Middle frontal gyrus (tissue), 1 donor: ENCODE results near the gene ARSG.
"Not testable (repeated sequence)": the region's sequence is repeated elsewhere in the genome, so short reads cannot be mapped to it uniquely, and the experiment has no call there.

Experiments used
- DNase-seq: peaks from one replicate; pipeline ENCODE4 v3.0.0-alpha.2; 2015; ENCODE audit warnings: low spot score; ENCODE audit errors: extremely low spot score

Gene ARSG

DNA sequence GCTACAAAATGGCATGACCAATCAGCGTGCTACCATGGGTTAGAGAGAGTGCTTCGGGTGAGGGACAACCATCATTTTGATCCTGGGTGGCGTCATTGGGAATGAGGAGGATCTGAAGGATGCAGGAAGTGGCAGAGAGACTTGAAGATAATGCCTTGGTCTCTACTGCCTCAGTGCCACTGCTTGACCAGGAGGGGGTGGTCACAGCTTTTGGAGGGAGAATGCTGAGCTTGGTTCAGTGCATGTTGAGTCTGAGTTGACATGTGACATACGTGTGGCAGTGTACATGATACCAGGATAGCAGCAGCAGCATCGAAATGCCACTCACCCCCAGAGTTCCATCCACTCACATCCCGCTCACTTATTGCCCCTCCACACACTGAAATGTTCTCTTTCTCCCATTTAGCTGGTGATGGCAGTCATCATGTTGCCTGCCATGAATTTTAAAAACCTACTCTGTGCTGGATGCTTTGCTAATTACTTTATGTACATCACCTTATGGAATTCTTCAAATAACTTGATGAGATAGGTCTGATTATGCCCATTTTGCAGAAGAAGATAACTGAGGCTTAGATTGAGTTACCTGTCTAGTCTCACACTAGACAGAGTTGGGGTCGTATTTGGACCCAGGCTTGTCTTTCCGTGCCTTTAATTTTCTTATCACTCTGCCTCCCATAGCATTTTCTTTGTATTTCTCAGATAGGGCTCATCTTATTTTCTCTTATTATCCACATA, 36.7 kb downstream of the ARSG start:
- DNase-seq = no peak

DNA sequence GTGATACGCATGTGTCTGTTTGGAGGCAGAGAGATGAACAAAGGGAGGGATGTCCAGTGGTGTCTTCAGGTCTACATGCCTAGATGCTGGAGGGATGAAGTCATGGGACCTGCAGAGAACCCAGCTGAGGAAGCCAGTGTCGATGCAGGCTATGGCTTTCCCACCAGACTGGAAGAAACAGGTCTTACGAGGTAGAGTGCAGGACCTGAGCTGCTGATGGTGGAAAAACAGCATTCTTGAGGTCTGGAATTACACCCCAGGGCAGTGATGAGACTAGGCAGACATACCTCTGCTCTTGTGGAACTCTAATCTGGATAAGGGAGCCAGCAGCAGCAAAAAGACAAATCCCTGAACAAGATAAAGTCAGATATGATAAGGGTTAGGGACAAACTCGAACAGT, 37.4 kb downstream of the ARSG start:
- no peak for DNase-seq

DNA sequence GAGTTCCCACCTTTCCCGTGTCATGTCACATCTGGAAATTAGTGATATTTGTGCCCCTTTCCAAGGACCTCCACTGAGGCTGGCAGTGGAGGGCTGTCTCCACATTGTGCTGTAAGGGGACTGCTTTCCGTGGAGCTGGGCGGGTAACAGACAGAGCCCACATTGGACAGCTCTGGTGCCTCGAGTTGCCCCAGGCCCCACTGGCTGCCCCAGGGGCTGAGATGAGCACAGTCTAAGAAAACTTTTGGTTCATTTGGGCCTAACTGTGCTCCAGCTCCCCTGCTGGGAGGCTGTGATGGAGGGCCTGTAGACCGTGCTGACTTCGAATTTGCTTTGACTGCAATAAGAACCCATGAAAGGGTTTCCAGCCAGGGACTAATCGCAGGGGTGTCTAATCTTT, 38.0 kb downstream of the ARSG start:
- no peak for DNase-seq

DNA sequence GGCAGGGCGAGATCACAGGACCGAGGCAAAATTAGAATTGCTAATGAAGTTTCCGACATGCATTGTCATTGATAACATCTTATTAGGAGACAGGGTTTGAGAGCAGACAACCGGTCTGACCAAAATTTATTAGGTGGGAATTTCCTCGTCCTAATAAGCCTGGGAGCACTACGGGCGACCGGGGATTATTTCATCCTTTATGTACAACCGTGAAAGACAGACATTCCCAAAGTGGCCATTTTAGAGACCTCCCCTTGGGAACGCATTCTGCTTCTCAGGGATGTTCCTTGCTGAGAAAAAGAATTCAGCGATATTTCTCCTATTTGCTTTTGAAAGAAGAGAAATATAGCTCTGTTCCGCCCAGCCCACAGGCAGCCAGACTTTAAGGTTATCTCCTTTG, 40.6 kb downstream of the ARSG start:
- DNase-seq = not testable (repeated sequence)

DNA sequence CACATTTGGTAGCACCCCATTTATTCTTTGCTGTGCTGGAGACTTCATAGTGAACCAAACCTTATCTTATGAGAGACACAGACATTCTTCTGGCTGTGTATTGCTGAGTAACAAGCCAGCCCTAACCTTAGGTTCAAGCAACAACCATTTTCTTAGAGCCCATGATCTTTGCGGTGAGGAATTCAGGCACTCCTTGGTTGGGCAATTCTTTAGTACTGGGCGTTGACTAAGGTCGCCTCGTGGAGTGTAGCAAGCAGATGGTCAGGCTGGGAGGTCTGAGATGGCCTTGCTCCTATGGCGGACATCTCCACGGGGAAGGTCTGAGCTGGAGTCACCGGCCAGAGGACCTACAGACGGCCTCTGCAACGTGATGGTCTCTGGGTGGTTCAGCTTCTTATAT, 43.1 kb downstream of the ARSG start:
- DNase-seq = no peak

DNA sequence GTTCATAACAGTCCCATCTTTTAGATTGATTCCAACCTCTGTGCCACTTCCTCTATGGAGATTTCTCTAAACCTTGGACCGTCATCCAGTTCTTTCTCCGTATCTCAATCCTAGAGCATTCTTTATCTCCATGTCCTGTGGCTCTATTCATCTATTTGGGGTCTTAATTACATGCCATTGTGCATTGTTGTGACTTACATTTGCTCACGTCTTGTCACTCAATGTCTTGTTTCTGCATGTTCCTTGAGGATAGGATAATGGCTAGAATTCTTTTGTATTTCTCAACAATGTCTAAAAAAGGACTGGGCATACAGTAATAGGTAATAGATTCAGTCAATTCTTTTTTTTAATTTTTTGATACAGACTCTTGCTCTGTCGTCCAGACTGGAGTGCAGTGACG, 50.2 kb downstream of the ARSG start:
- DNase-seq = no peak

DNA sequence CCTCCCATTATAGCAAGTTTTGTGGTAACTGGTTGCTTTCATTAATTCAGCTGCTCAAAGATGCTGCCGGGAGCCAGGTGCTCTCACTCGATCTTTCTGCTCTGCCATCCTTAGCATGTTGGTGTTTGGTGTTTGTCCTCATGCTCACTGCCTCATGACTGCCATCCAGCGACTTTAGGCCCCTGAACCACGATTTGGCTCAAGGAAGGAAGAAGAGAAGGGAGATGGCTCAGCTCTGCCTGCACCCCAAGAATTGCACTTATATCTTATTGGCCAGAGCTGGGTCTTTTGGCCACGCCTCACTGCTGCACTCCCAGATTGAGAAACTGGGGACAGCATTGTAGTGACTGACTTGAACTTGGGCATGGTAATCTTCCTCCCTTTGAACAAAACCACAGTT, 52.7 kb downstream of the ARSG start:
- DNase-seq = no peak

DNA sequence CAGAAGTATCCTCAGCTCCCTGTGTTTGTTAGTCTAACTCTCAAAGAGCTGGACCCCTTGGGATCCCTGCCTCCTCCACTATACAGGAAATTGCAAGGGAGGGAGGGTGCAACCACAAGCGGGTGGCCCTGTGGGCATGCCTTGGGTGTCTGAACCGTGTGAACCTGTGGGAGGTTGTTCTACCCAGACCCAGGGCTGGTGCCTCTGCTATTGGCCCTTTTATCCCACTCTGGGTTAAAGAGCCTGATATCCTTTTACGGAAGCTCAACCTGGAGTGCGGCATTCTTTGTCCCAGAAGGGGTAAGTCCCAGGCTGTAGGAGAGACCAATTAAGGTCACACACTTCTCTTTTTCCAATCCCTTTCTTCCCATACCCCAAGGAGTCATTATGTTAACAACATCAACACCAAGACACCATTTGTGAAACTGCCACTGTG, 53.4 kb downstream of the ARSG start:
- DNase-seq = no peak

DNA sequence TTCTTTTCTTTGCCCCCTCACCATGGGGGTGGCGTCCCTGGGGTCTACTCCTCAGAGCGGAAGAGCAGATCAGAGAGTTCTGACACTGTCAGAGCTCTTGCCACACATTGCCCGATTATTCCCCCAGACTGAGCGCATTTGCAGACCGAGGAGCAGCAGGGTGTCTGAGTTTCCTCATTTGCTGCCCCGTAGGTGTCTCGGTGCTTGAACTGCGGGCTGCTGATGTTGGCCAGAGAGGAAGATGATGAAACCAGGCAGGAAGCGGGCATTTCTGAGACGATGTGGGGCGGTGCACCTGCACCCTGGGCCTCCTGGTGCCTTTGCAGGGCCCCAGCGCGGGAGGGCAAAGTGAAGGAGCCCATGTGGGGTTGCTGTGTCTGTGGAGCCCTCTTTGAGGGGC, 55.2 kb downstream of the ARSG start:
- no peak for DNase-seq

DNA sequence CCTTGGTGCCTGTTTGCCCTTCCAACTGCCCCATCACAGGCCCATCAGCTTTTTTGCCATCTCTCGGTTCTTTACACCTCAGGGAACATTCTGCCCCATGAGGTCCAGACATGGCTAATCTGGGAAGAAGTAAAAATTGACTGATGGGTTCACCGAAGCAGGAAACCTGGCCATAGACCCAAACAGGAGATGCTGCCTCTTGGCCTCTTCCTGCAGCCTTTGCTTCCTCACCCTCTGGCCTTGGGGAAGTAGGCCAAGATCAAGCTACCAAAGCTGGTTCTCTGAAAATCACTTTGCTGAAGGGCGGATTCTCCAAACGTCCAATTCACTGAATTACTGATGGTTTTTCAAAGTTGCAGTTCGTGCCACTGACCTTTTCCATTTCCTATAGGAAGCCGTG, 56.1 kb downstream of the ARSG start:
- no peak for DNase-seq

DNA sequence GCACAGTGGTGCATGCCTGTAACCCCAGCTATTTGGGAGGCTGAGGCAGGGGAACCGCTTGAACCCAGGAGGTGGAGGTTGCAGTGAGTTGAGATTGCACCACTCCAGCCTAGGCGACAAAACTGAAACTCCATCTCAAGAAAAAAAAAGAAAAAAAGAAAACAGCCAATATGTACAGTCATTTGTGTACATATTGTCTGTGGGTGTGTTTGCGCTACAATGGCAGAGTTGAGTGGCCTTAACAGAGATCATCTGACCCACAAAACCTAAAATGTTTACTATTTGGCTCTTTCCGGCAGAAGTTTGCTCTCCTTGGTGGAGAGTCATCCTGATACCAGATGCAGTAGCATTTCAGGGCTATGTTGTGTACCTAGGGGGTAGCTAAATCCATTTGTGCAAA, 57.9 kb downstream of the ARSG start:
- no peak for DNase-seq

DNA sequence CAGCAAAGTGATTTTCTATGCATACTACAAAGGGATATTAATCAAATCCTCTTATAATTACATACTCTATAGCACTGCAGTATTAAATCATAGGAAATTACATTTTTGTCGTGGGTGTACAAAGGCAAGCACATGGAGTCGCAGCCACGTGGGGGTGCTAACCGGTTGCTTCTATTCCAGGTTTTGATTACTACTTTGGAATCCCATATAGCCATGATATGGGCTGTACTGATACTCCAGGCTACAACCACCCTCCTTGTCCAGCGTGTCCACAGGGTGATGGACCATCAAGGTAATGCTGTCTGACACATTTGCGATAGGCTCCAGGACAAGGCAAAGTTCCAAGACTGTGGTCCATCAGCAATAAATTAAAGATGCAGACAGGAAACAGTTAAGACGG, 60.1 kb downstream of the ARSG start:
- no peak for DNase-seq

DNA sequence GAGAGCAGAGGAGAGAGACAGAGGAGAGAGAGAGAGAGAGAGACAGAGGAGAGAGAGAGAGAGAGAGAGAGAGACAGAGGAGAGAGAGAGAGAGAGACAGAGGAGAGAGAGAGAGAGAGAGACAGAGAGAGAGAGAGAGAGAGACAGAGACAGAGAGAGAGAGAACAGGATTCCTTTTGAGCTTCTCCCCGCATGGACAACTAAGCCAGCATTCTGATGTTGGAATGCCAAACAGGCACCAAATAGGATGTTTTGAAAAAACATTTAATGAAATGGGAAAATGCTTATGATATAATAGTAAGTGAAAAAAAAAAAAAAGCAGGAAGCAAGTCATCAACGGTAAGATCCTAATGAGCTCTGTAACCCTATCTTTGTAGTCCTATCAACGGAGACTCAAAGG, 60.7 kb downstream of the ARSG start:
- no peak for DNase-seq

DNA sequence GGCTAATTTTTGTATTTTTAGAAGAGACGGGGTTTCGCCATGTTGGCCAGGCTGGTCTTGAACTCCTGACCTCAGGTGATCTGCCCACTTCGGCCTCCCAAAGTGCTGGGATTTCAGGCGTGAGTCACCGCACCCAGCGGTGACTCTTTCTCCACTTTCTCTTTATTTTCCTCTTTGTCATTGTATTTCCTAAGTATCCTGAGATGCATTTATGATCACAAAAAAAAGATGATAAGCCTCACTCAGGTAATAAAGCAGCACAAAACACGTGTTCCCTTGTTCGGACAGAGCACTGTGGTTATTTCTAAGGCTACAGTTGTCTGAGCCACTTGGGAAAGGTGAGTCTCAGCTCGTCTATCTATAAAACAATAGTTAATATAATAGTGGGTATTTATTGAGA, 61.4 kb downstream of the ARSG start:
- DNase-seq = not testable (repeated sequence)

DNA sequence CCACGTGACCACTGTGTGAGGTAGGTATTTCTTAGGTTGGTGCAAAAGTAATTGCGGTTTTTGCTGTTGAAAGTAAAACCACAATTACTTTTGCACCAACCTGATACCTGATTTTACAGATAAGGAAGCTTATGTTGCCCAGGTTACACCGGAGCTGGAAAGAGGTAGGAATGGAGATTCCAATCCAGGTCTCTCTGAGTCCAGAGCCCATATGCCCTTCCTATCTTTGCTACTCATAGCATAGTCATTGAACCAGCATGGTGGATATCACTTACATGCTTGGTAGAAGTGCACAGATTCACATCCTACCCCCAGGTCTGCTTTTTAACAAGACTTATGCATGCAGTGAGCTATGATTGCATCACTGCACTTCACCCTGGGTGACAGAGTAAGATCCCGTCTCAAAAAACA, 61.8 kb downstream of the ARSG start:
- DNase-seq = no peak

DNA sequence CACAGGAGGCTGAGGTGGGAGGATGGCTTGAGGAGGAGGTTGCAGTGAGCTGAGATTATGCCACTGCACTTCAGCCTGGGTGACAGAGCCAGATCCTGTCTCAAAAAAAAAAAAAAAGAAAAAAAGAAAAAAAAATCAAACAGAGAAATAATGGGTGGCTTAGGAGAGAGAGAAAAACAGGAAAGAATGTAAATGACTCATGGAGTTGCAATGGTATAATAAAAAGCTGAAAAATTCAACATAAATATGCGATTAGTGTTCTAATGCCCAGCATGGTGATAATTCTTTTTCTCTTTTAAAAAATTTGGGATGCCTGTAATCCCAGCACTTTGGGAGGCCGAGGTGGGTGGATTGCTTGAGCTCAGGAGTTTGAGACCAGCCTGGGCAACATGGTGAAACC, 63.0 kb downstream of the ARSG start:
- DNase-seq = not testable (repeated sequence)

DNA sequence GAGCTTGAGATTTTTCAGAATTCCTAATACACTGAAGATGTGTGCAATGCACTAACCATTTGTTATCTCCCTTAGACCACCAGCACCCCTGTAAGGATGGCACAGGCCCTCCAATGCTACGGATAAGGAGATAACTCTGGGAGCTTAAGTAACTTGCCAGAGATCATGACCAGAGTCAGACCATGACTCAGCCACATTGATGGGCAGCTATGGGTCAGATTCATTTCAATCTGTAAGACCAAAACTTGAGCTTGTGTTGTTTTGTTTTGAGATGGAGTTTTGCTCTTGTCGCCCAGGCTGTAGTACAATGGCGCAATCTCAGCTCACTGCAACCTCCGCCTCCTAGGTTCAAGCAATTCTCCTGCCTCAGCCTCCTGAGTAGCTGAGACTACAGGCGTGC, 63.8 kb downstream of the ARSG start:
- DNase-seq = not testable (repeated sequence)

DNA sequence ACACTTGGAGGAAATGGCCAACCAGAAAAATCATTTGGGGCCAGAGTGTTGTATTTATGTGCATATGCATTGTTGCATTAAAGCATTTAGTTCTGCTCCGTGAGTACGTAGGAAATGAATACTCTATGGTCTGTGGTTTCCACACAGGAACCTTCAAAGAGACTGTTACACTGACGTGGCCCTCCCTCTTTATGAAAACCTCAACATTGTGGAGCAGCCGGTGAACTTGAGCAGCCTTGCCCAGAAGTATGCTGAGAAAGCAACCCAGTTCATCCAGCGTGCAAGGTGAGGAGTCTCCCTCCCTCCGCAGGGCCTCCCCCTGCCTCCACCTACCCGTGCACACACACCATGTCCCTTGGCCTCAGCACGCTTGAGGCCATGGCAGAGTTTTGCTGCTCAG, 65.2 kb downstream of the ARSG start:
- no peak for DNase-seq

DNA sequence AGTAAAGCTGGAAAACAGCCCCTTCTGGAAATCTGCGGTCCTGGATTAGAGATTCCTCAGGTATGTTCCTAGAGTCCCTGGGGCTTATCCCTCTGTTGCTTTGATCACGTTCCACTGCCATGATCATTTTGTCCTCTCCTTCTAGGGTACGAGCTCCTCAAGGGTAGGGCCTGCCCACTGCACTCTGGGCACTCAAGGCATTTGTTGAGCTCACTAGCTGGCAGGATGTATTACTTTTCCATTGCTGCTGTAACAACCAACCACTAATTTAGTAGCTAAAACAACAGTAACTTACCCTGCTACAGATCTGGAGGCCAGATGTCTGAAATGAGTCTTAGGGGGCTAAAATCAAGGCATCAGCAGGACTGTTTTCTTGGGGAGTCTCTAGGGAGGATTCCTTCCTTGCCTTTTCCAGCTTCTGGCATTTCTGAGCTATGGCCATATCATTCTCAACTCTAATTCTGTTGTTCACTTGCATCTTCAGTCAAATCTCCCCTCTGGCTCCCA, 65.7 kb downstream of the ARSG start:
- DNase-seq = no peak

DNA sequence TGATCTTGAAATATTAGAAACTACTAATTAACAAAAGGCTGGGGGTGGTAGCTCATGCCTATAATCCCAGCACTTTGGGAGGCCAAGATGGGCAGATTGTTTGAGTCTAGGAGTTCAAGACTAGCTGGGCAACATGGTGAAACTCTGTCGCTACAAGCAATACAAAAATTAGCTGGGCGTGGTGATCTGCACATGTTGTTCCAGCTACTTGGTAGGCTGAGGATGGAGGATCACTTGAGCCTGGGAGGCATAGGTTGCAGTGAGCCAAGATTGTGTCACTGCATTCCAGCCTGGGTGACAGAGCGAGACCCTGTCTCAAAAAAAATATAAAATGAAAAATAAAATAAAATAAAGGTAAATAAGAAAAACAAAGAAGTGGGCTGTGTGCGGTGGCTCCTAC, 66.6 kb downstream of the ARSG start:
- DNase-seq = no peak

DNA sequence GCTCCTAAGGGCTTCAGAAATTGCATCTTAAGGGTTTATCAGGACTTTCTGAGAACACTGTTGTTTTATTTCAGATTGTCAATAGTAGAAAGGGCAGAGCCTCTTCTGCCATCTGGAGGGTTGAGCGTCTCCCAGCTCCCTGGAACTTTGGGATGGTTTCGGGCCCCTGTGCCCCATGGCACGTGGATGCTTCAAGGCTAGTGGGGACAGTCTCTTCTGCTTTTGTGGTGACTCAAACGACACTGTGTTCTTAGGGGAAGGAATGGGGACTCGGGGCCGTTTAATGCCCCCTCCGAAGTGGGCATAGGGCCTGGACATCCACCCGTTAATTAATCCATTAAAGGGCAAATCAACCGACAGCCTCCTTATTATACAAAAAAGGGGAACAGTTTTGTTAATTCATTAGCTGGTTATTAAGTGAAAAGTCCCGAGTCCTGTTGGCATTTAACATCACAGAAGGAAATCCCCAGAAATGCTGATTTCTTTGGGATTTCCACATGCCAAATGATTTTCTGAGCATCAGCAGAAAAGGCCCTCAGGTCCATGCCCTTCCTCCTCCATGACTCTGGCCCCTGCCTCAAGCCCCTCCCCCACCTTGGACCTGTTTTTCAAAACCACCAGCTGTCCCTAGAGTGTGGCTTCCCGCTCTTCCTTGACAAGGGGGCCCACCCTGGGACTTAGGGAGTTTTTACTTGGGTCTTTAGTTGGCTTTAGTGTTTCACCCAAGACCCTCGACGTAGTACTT, 68.7 kb downstream of the ARSG start:
- no peak for DNase-seq

DNA sequence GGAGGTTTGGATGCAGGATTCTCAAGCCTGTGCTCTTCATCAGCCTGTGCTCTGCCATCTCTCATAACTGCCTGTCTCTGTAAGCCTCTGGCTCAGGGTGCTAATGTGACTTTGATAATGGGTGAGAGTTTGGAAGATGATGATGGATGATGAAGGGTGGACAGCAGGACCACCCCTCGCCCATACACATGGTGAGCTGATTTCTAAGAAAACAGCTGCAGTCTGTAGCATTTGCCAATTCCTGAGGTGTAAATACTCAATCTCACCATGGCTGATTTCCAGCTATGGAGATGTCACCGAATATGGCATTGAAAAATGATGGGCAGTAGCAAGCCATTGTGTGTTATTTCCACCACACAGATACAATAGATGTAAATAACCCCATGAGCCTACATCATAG, 74.2 kb downstream of the ARSG start:
- no peak for DNase-seq

DNA sequence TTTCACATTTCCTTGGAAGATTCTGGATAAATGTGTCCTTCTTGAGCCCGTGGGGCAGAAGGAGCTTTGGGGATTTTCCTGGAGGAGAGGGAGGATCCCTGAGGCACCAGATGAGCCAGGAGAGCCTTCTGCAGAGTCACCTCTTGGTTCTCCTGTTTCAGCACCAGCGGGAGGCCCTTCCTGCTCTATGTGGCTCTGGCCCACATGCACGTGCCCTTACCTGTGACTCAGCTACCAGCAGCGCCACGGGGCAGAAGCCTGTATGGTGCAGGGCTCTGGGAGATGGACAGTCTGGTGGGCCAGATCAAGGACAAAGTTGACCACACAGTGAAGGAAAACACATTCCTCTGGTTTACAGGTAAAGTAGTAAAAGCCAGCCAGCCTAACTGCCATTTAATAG, 77.1 kb downstream of the ARSG start:
- DNase-seq = no peak
